ENCODE data around the gene NAPA.

- no peak for TF ChIP-seq EZH2 (IDR thresholded peaks at IDR 0.05; ENCODE audit: low read length, missing control alignments)
- no peak for TF ChIP-seq CTCF (conservative IDR thresholded peaks at IDR 0.05 in 1 of 2, IDR thresholded peaks at IDR 0.05 in 1 of 2; ENCODE audit: low read depth in 1 of 2, low read length in 2 of 2)
Observed at GRCh38 chr19:47512183-47512947, 2.5 kb downstream of the NAPA start.
